ENCODE data around the gene CA12. TPM values are rescaled to one million over a fixed set of nuclear protein-coding genes. Genes with fewer than 3 reads are reported as not detected.

The CA12 gene
- total and polyA plus RNA-seq, 2 of the 8 experiments (the other 6 are each of a cell fraction or from before 2014, with no cell fraction given), result 4.7 to 4.9 TPM

DNA sequence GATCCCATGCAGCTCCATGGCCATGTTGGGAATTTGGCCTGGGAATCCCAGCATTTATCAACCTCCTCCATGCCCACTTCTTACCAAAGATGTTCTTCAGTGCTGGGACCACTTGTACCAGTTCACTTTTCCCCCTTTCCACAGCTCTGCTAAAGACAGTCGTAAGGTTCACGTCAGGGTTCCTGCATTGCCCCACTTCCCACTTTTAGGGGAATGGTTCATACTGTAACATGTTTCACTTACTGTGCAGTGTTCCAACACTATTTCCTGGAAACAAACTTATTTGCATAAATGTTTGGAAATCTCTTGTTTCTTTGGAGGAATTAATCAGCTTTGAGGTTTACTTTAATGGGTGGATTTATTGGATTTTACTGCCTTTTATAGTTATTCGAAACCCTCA, 87.3 kb downstream of the CA12 start:
- CTCF ChIA-PET (ENCODE audit: partially characterized antibody), result interaction anchor here (0.6 to 6.5 kb wide), 8 partner anchors 10 to 745 kb away, joined by 3 to 25 read pairs (median 4); no protein-coding TSS in a partner anchor
- no peak overlapping the region for H4K5ac ChIP-seq (ENCODE audit: insufficient read length, low read depth, low read length)
- no peak overlapping the region for H4K91ac ChIP-seq (replicated peaks; ENCODE audit: insufficient read length, low read length)
- no peaks in the 10 kb centered on the region for H3K36me3 ChIP-seq (ENCODE audit: control insufficient read depth in 2 of 4, insufficient read depth in 4 of 4, low read length in 3 of 4)
- no peak overlapping the region for H4K8ac ChIP-seq (ENCODE audit: extremely low read depth, insufficient read depth, low read length)
- H3K23ac ChIP-seq (ENCODE audit: insufficient read length), result no peak overlapping the region
- FAIRE-seq (no peak), DNase-seq (ENCODE audit: low read depth in 1 of 2, low spot score in 2 of 2) (no peak)
- H3K14ac ChIP-seq (ENCODE audit: insufficient read length), result no peak overlapping the region
- no peak overlapping the region for H3K4me3 ChIP-seq (ENCODE audit: extremely low read depth in 1 of 4, insufficient read depth in 2 of 4, low read depth in 3 of 4, low read length in 4 of 4)
- H2AK5ac ChIP-seq (ENCODE audit: low read depth, low read length), result no peak overlapping the region
- no peaks in the 10 kb centered on the region for H3K23me2 ChIP-seq (ENCODE audit: low read depth, low read length)
- H3K27me3 ChIP-seq (replicated peaks in 1 of 4; ENCODE audit: control insufficient read depth in 3 of 4, extremely low read depth in 1 of 4, insufficient read depth in 3 of 4, low read length in 3 of 4), result no peaks in the 10 kb centered on the region
- H3K18ac ChIP-seq (ENCODE audit: extremely low read depth, low read length), result no peak overlapping the region
- H3K4ac ChIP-seq (replicated peaks; ENCODE audit: insufficient read length, low read depth, low read length), result no peak overlapping the region
- H2BK120ac ChIP-seq (replicated peaks; ENCODE audit: low read depth, low read length), result no peak overlapping the region
- no peak overlapping the region for H3K27ac ChIP-seq (ENCODE audit: low read depth, low read length)
- H3K79me1 ChIP-seq (ENCODE audit: low read depth, low read length), result no peaks in the 10 kb centered on the region
- no peaks in the 10 kb centered on the region for H3K79me2 ChIP-seq (ENCODE audit: control insufficient read depth in 1 of 2, insufficient read depth in 2 of 2, low read length in 2 of 2)
- no peak overlapping the region for H2BK20ac ChIP-seq (ENCODE audit: low read length)
- H4K20me1 ChIP-seq (replicated peaks in 1 of 2; ENCODE audit: control insufficient read depth in 1 of 2, insufficient read depth in 2 of 2, low read length in 2 of 2), result no peaks in the 10 kb centered on the region
- H3K4me1 ChIP-seq (replicated peaks in 1 of 4; ENCODE audit: control insufficient read depth in 3 of 4, insufficient read depth in 4 of 4, low read length in 3 of 4), result no peaks in the 10 kb centered on the region
- WGBS, 2 experiments (ENCODE audit: extremely low coverage in 1 of 2, insufficient coverage in 1 of 2, insufficient read length in 1 of 2, insufficient replicate concordance in 2 of 2, low coverage in 1 of 2, low lambda C conversion rate in 2 of 2, missing lambda C conversion rate in 1 of 2), result 80% methylated on average over 3 of the region's 3 CpGs; no CpG with 5 or more reads in 1 of the 2 experiments
- no peak overlapping the region for H3K4me2 ChIP-seq (ENCODE audit: insufficient read depth in 1 of 2, low read depth in 2 of 2, low read length in 2 of 2)
- no peak overlapping the region for H2AFZ ChIP-seq (ENCODE audit: low read length)
- no peaks in the 10 kb centered on the region for H3K9me3 ChIP-seq (ENCODE audit: insufficient read depth in 2 of 2, low read depth in 1 of 2, low read length in 1 of 2)
- no peak overlapping the region for H3K9ac ChIP-seq (replicated peaks in 1 of 4; ENCODE audit: extremely low read depth in 1 of 4, low read depth in 3 of 4, low read length in 3 of 4)
- H3K56ac ChIP-seq (replicated peaks; ENCODE audit: insufficient read length, low read depth, low read length), result no peak overlapping the region
- POLR2A ChIA-PET (ENCODE audit: partially characterized antibody), result interaction anchor here (1.7 kb wide), 1 partner anchor 16 kb away, joined by 3 read pairs; no protein-coding TSS in a partner anchor
- H2BK5ac ChIP-seq (ENCODE audit: low read depth, low read length), result no peak overlapping the region
- H2BK12ac ChIP-seq (ENCODE audit: low read depth, low read length), result no peak overlapping the region
- no peak overlapping the region for H2BK15ac ChIP-seq (ENCODE audit: low read length)
- TF ChIP-seq, protein P1, sequence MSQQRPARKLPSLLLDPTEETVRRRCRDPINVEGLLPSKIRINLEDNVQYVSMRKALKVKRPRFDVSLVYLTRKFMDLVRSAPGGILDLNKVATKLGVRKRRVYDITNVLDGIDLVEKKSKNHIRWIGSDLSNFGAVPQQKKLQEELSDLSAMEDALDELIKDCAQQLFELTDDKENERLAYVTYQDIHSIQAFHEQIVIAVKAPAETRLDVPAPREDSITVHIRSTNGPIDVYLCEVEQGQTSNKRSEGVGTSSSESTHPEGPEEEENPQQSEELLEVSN (IDR thresholded peaks at IDR 0.05), result no peak
- TF ChIP-seq RFX5 (IDR thresholded peaks at IDR 0.05; ENCODE audit: borderline replicate concordance, low read depth, low read length) (no peak), POLR2A (IDR thresholded peaks at IDR 0.05; ENCODE audit: control extremely low read depth in 1 of 2, low read depth in 2 of 2, low read length in 2 of 2) (no peak), CEBPB (IDR thresholded peaks at IDR 0.05; ENCODE audit: low read depth, low read length) (no peak), SAP30 (IDR thresholded peaks at IDR 0.05; ENCODE audit: insufficient read depth, insufficient replicate concordance, low read length) (no peak), POLR2AphosphoS5 (IDR thresholded peaks at IDR 0.05; ENCODE audit: low read depth, low read length) (no peak), SP2 (IDR thresholded peaks at IDR 0.05; ENCODE audit: low read length) (no peak), RNF2 (IDR thresholded peaks at IDR 0.05; ENCODE audit: borderline replicate concordance, low read depth, low read length, missing control alignments, poor library complexity, severe bottlenecking) (no peak), KDM4A (IDR thresholded peaks at IDR 0.05; ENCODE audit: low read depth, low read length, severe bottlenecking) (no peak), SRF (IDR thresholded peaks at IDR 0.05; ENCODE audit: low read depth, low read length) (no peak), BACH1 (IDR thresholded peaks at IDR 0.05; ENCODE audit: low read length) (no peak), CBX8 (IDR thresholded peaks at IDR 0.05; ENCODE audit: borderline replicate concordance, low read depth, low read length) (no peak), TCF12 (IDR thresholded peaks at IDR 0.05; ENCODE audit: low read depth, low read length) (no peak), JUN (IDR thresholded peaks at IDR 0.05; ENCODE audit: low read depth, low read length) (no peak), JUND (IDR thresholded peaks at IDR 0.05; ENCODE audit: low read length) (no peak)
